Measurements from ENCODE around the gene MBLAC1.

The MBLAC1 gene

GRCh38 chr7:100109521-100110163 is 17.1 kb upstream of the MBLAC1 start:
- no peaks in the 10 kb centered on the region for H3F3A ChIP-seq (ENCODE audit: insufficient read depth, low read length)
- no peaks in the 10 kb centered on the region for H3K9me2 ChIP-seq (ENCODE audit: low read depth, low read length)
- H3K27me3 ChIP-seq (ENCODE audit: insufficient read depth, low read length), result no peaks in the 10 kb centered on the region
- no peak overlapping the region for H3K9ac ChIP-seq (ENCODE audit: low read length)
- no peak overlapping the region for H2AFZ ChIP-seq (ENCODE audit: low read length)
- no peaks in the 10 kb centered on the region for H4K20me1 ChIP-seq (ENCODE audit: insufficient read depth, low read length)
- TF ChIP-seq CTCF (IDR thresholded peaks at IDR 0.05; ENCODE audit: low read length) (peak; percentile 27; the same call in 1 of the 2 replicates), EZH2 (IDR thresholded peaks at IDR 0.05; ENCODE audit: borderline replicate concordance, low read length) (no peak)
- no peak overlapping the region for H3K4me3 ChIP-seq (ENCODE audit: low read depth, low read length, poor library complexity, severe bottlenecking)
- H3K27ac ChIP-seq (ENCODE audit: low read depth, low read length, poor library complexity, severe bottlenecking), result no peak overlapping the region
- H3K9me3 ChIP-seq (ENCODE audit: low read length), result no peaks in the 10 kb centered on the region
- peaks cover 89% of the 10 kb centered on the region for H3K36me3 ChIP-seq (ENCODE audit: insufficient read depth, low read length)
- H3K79me2 ChIP-seq (ENCODE audit: insufficient read depth, low read length), result no peaks in the 10 kb centered on the region
- peaks cover 7% of the 10 kb centered on the region for H3K4me1 ChIP-seq (ENCODE audit: insufficient read depth, low read length, severe bottlenecking)
- no peak overlapping the region for H3K4me2 ChIP-seq (ENCODE audit: low read length)

- H3F3A ChIP-seq (ENCODE audit: insufficient read depth, low read length), result no peaks in the 10 kb centered on the region
- no peak overlapping the region for H3K9ac ChIP-seq (ENCODE audit: low read length)
- no peaks in the 10 kb centered on the region for H3K9me3 ChIP-seq (ENCODE audit: low read length)
- H3K27me3 ChIP-seq (ENCODE audit: insufficient read depth, low read length), result no peaks in the 10 kb centered on the region
- H3K4me2 ChIP-seq (ENCODE audit: low read length), result no peak overlapping the region
- no peak overlapping the region for H2AFZ ChIP-seq (ENCODE audit: low read length)
- no peaks in the 10 kb centered on the region for H3K79me2 ChIP-seq (ENCODE audit: insufficient read depth, low read length)
- no peak overlapping the region for H3K4me3 ChIP-seq (ENCODE audit: low read depth, low read length, poor library complexity, severe bottlenecking)
- H4K20me1 ChIP-seq (ENCODE audit: insufficient read depth, low read length), result no peaks in the 10 kb centered on the region
- TF ChIP-seq CTCF (IDR thresholded peaks at IDR 0.05; ENCODE audit: low read length) (no peak), EZH2 (IDR thresholded peaks at IDR 0.05; ENCODE audit: borderline replicate concordance, low read length) (no peak)
- peaks cover 7% of the 10 kb centered on the region for H3K4me1 ChIP-seq (ENCODE audit: insufficient read depth, low read length, severe bottlenecking)
- H3K9me2 ChIP-seq (ENCODE audit: low read depth, low read length), result no peaks in the 10 kb centered on the region
- H3K27ac ChIP-seq (ENCODE audit: low read depth, low read length, poor library complexity, severe bottlenecking), result no peak overlapping the region
- H3K36me3 ChIP-seq (ENCODE audit: insufficient read depth, low read length), result peaks cover 75% of the 10 kb centered on the region
These were observed 15.6 kb upstream of the MBLAC1 start for GRCh38 chr7:100111156-100111555.

- Histone ChIP-seq H3K4me1 (ENCODE audit: insufficient read depth, low read length, severe bottlenecking) (peaks cover 7% of the 10 kb centered on the region), H3F3A (ENCODE audit: insufficient read depth, low read length) (no peaks in the 10 kb centered on the region), H3K4me2 (ENCODE audit: low read length) (no peak overlapping the region), H3K36me3 (ENCODE audit: insufficient read depth, low read length) (peaks cover 70% of the 10 kb centered on the region), H3K4me3 (ENCODE audit: low read depth, low read length, poor library complexity, severe bottlenecking) (no peak overlapping the region), H3K79me2 (ENCODE audit: insufficient read depth, low read length) (no peaks in the 10 kb centered on the region), H3K27ac (ENCODE audit: low read depth, low read length, poor library complexity, severe bottlenecking) (no peak overlapping the region), H4K20me1 (ENCODE audit: insufficient read depth, low read length) (no peaks in the 10 kb centered on the region), H3K9ac (ENCODE audit: low read length) (no peak overlapping the region), H3K9me3 (ENCODE audit: low read length) (no peaks in the 10 kb centered on the region), H3K9me2 (ENCODE audit: low read depth, low read length) (no peaks in the 10 kb centered on the region), H3K27me3 (ENCODE audit: insufficient read depth, low read length) (no peaks in the 10 kb centered on the region), H2AFZ (ENCODE audit: low read length) (no peak overlapping the region)
- TF ChIP-seq CTCF (IDR thresholded peaks at IDR 0.05; ENCODE audit: low read length) (no peak; the same call in 1 of the 2 replicates), EZH2 (IDR thresholded peaks at IDR 0.05; ENCODE audit: borderline replicate concordance, low read length) (no peak)
These were observed 14.9 kb upstream of the MBLAC1 start for GRCh38 chr7:100111914-100112313.
